LNCAP (cell line): ENCODE results near the gene ASIC1.

Experiments
- CTCF ChIP-seq: fragments of 450-650 bp; IDR thresholded peaks from 2 replicates; pipeline ENCODE4 v1.5.1; 2017; ENCODE audit warnings: mild to moderate bottlenecking

Gene ASIC1

GRCh38 chr12:50051101-50051806, 6.1 kb upstream of the ASIC1 start:
- TF ChIP-seq CTCF, result no peak

GRCh38 chr12:50052544-50052943, 4.9 kb upstream of the ASIC1 start:
- TF ChIP-seq CTCF, result no peak

- no peak for TF ChIP-seq CTCF
Measured at GRCh38 chr12:50052964-50053363, 4.4 kb upstream of the ASIC1 start.

- no peak for TF ChIP-seq CTCF
Measured at GRCh38 chr12:50053583-50053982, 3.8 kb upstream of the ASIC1 start.

GRCh38 chr12:50055831-50056638, 1.4 kb upstream of the ASIC1 start:
- TF ChIP-seq CTCF, result peak; percentile 96

DNA sequence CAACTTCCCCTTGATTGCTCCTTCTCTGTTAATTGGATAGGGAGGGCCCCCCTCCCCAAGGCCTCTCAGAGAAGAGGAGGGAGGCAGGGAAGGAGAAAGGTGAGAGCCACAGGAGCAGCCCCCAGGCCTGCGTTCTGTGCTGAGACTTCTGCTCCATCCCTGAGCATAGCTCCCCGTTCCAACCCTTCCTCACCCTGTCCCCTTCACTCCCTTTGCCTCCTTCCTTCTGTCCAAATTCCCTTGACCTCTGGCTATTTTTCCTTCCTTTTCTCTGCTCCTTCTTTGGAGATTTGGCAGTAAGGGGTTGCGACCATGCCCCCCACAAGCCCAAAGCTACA, 788 bp upstream of the ASIC1 start:
- TF ChIP-seq CTCF, result no peak

DNA sequence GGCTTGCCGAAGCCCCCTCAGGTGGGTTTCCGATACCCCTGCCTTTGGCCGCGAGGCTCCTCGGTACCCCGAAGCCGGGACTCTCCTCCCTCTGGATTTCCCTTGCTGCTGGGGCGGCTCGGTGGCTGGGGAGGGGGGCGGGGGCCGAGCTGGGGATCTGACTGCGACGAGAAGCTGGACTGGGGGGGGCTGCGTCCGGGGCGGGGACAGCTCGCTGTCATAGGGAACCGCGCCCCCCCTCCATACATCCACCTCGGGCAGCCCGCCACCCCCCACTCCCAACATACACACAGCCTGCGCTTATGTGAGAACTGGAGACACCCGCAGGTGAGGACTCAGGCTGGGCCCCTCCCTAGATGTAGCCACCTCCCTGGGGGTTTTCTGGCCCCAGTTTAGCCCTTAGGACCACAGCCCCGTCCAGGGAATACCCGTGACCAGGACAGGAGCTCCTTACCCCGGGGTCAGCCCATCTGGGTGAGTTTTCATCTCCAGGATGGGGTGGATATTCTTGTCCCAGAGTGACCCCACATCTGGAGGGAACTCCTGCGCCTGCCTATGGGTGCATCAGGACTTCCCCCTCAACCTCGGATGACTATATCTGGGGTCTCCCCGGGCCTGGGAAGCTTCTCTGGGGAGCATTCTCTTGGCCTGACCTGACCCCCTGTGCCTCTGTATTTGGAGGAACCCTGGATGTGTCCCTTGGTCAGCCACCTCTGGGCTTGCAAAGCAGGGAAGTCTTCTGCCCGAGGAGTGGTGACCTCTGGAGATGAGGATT, 687 bp downstream of the ASIC1 start:
- TF ChIP-seq CTCF, result no peak
